HG03066 (cell line): ENCODE results near the gene YTHDF1.
"Not testable (repeated sequence)": the region's sequence is repeated elsewhere in the genome, so short reads cannot be mapped to it uniquely, and the experiment has no call there.

Source experiments
- ATAC-seq: cut with Tn5 transposase; IDR thresholded peaks from one replicate; pipeline ENCODE4 v1.9.1; 2021; ENCODE audit warnings: low read depth; ENCODE audit not compliant: unreplicated experiment

YTHDF1 gene

DNA sequence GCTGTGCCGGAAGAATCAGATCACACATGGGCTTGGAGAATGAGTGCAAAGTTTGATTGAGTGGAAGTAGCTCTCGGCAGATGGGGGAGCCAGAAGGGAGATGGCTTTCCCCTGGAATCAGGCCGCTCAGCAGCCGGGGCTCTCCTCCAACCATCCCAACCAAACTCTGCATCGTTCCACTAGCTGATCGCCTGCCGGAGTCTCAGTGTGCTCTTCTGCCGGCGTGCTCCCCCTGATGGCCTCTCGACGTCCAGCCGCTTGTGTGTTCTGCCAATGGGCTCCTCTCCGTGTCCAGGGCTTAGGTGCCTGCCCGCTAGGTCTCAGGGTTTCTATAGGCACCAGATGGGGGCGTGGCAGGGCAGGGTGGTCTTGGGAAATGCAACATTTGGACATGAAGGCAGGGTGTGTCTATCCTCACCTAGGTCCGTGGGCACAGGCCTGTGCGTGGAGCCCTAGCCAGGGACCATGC lies 14.9 kb upstream of the YTHDF1 start:
- ATAC-seq, result no peak

DNA sequence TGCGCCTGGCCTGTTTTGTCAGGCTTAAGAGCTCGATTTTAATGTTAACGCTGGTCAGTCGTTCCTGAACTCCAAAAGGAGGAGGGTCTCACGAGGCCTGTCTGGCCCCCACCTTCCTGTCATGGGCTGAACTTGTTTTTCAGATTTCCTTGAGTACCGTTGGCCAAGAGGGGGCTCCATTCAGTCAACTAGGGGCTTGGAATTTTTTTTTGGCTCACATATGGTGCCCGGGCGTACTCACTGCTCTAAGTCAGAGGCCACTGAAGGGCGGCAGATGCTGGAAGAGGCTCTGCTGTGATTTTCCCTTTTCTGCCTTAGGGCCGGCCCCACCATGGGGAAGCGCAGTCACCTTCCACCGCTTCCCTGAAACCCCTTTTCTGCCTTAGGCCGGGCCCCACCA lies 12.9 kb upstream of the YTHDF1 start:
- no peak for ATAC-seq

DNA sequence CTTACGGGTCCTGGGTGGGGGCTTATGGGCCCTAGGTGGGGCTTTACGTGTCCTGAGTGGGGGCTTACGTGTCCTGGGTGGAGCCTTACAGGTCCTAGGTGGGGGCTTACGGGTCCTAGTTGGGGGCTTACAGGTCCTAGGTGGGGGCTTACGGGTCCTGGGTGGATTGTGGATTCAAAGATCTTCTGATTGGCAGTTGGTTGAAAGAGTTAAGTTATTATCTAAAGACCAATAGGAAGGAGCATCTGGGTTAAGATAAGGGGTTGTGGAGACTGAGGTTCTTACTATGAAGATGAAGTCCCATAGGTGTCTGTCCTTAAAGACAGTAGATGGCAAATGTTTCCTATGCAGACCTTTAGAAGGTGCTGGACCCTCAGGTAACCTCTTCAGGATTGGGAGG lies 11.3 kb upstream of the YTHDF1 start:
- no peak for ATAC-seq

DNA sequence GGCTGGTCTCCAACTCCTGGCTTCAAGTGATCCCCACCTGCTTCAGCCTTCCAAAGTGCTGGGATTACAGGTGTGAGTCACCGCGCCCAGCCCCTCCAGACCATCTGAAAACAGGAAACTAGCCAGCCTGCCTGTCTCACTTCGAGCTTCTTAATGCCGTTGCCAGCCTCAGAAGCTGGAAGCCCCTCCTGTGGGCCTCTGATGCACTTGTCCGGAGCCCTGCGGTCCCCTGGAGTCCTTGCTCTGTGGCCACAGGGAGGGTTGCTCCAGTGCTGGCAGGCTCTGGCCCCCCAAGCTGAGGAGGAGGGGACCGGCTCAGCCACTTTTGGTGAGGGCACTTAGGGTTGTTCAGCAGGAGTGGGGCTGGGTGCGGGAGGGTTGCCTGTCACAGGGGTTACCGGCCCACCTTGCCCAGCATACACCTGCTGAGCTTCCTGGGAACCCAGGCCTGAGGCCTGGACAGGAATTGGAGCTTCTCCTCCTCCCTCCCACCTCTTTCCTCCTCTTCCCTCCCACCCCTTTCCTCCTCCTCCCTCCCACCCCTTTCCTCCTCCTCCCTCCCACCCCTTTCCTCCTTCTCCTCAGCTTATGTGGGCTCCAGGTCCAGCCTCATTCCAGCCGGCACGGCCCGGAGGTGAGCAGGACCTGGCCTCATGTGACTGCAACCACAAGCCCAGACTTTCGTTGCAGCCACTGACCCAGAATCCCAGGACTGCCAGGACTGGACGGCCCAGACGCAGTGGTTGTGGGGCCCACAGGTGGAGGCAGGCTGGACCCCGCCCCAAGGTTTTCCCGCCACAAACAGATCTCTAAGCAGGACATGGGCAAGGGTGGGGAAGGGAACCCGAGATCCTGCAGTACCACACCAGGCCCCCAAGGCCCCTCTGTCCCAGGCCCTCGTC lies 10.4 kb upstream of the YTHDF1 start:
- no peak for ATAC-seq

DNA sequence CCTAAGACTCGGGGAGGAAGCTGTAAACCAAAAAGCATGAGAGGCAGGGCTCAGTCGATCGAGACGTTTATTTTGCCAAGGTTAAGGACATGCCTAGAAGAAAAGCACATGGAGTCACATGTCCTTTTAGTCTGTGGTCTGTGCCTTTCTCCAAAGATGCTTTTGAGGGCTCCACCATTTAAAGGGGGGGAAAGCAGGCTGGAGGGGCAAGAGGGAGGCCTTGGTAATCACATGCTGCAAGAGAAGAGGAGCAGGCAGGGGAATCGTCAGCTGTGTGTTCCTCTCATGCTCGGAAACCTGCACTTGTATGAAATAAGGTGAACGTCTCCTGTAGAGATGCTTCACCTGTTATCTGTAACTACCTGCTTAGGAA lies 9.1 kb upstream of the YTHDF1 start:
- no peak for ATAC-seq

DNA sequence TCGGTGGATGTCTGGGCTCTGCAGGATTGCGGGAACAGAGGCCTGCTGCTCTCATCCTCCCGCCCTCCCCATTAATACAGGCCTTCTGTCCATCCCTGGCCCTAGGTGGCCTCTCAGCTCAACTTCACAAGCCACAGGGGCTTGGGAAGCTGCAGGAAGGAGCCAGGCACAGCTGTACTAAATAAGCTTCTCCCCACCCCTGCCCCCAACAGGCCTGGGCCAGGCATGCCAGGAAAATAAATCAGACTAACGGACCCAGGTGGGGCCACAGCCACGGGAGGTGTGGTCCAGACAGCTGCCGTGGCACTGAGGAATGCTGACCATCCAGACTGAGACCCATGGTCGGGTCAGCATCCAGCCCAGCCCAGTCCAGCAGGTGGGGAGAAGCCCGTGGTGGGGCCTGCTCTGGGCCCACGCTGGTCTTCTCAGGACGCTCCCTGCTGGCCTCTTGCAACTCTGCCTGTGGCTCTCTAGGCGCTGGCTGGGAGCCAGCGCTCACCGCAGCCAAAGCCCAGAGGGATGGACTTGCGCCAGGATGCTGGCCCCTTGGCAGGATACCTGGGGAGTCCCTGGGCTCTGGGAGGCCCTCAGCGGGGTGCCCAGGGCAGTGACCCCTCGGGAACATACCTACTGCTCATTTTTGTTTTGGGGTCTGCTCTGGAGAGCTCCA lies 8.6 kb upstream of the YTHDF1 start:
- ATAC-seq, result no peak

DNA sequence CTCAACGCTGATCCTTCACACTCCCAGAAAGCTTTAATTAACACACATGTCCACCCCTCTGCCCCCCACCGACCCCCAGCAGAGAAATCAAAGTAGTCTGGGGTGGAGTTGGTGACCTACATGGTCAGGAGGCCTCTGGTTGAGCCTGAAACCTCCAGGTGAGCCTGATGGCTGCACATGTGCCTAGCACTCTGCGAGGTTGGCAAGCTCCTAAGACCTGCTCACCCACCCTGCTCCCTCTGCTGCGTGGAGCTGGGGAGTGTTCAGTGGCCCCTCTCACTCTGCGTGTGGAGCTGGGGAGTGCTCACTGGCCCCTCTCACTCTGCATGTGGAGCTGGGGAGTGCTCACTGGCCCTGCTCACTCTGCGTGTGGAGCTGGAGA lies 7.9 kb upstream of the YTHDF1 start:
- ATAC-seq, result no peak

DNA sequence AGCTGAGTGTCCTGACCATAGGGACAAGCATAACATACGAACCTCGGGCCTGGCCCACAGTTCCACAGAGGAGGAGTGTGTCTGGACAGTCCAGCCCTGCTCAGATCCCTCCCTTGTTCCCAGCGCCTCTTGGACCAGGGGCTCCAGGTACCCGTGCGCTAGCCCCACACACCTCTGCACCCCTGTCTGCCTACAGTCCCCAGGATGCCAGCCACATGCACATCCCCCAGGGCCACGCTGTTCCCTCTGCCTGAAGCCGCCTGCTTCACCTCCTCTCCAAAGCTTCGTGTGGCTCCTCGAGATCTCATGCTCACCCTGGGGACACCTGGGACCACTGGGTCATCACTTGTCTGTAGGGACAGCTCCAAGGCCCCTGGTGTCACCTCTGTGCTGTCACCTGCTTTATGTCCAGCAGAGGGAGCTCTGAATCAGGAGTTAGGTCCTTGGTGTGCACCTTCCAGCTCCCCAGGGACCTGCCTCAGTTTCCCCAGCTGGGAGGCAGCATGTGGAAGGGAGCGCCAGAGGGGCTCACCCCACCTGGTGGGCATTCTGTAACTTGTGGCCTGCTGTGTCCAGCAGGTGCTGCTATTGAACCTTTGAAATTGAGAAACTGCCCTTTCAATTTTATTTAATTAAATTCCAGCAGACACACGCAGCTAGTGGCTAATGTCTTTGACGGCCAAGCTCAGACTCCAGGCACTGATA lies 7.3 kb upstream of the YTHDF1 start:
- no peak for ATAC-seq

DNA sequence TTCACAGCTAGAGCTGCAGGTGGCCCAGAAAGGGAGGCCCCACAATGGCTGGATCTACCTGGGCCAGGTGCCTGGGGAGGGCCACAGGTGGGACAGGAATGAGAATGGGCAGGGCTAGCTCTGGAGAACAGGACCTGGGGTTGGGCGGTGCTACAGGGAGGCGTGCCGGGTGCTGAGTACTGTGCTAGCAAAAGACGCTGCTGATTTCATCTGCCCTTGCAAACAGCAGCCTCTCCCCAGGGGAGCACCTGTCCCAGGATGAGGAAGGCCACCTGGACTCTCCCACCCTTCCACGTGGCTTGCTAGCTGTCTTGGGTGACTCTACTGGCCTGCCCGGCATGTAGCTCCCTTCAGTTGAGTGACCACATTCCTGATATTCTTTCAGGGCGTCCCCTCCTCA lies 6.6 kb upstream of the YTHDF1 start:
- no peak for ATAC-seq

DNA sequence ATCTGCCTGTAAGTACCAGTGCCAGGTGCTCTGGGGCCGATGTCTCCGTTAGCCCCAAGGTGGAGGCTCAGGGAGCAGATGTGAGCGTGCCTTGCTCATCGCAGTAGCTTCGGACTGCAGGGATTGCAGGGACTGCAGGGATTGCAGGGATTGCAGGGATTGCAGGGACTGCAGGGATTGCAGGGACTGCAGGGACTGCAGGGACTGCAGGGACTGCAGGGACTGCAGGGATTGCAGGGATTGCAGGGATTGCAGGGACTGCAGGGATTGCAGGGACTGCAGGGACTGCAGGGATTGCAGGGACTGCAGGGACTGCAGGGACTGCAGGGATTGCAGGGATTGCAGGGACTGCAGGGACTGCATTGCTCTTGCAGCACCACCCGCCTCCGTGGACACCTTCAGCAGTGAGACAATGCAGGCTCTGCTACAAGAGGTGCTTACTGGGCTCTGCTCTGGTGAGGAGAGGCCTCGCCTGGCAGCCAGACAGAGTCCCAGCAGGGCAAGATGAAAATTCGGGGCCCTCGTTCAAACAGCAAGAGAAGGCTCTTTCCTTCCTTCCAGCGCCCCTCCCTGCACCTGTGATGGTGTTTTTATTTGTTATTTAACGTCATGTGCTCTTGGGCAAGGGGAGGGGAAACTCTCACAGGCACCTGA lies 5.6 kb upstream of the YTHDF1 start:
- ATAC-seq, result not testable (repeated sequence)

DNA sequence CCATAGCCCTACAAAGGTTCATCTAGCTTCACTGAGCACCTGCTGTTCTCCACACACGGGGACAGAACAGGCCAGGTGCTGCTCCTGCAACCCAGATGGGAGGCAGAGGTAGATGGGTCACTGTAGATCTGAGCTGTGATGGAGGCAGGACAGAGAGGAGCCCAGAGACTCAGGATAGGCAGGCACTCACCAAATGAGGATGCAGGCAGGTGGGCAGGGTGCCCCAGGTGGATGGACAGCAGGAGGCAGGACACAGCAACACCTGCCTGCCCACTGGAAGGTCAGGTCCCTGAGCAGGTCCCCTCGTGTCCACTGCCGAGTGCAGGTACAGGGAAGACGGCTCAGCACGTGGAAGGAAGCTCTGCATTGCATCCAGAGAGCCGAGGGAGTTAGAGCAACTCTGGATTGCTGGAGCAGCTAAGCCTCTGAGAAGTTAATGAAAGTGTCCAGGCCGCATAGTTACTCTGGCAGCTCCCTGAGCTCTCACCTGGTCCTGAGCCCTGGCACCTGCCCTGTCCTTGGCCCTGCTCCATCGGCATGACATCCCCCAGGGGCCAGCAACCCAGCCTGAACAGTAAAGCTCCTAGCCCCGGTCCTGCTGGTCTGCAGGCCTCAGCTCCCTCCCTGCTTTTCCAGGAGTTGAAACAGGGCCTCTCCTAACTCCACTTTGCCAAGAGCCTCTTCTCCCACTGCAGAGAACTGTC lies 4.9 kb upstream of the YTHDF1 start:
- no peak for ATAC-seq

DNA sequence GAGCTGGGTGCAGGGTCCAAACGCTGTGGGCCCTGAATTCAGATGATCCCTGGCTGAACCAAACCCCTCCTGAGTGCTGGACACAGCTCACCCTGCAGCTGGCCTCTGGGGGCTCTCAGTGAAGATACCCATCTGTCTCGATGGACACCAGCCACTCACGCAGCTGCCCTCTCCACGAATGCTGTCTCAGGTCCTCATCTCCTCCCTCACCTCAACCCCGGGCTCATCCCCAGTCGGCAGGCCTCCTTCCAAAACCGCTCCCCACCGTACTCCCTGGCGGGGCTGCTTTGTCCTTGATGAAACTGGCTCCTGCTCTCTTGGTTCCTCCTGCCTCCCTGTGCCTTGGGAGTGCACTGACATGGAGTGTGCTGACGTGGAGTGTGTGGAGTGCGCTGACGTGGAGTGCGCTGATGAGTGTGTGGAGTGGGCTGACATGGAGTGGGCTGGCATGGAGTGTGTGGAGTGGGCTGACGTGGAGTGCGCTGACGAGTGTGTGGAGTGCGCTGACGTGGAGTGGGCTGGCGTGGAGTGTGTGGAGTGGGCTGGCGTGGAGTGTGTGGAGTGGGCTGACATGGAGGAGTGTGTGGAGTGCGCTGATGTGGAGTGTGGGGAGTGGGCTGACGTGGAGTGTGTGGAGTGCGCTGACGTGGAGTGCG lies 4.1 kb upstream of the YTHDF1 start:
- no peak for ATAC-seq

DNA sequence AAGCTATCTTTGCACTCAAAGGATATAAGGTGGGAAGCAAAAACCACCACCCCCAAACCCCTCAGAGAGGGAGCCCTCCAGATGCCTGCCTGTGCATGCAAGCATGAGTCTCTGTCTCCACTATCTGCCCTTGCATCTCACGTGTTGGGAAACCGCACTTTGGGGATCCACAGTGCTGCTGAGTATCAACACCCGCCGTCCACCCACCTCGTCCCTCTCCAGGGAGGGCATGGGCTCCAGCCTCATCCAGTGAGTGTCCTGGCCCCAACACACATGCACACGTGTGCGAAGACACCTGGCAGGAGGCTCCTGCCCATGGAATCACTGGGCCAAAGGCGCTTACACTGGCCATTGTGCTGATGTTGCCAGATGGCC lies 3.5 kb upstream of the YTHDF1 start:
- ATAC-seq, result no peak

DNA sequence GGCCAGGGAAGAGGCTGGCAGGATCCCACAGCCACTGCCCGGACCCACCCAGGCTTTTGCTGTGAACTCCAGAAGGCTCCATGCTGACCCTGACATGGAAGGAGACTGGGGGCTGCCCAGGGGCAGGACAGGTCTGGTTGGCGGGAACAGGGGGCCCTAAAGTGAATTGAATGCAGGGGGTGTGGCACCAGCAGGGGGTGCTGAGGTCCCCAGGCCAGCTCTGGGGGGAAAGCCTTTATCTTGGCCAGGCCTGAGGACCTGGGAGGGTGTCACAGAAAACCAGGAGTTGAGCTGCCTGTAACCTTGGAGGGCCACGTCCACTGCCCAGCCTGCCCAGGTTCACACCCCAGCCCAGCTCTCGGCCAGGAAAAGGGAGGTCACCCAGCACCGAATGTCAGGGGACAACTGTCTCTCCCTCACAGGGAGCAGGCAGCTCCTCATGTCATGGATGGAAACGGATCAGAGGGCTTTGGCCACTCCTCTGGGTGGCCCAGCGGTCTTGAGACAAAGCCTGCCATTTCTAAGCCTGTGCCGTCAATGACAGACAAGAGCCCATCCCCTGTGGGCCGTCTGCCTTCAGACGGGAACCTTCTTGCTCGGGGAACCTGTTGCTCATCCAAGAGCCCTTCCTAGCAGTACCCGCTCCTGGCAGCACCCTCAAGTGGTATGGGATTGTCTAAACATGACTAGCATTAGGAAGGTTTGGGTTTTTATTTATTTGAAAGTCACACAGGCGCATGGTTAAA lies 2.9 kb upstream of the YTHDF1 start:
- no peak for ATAC-seq

DNA sequence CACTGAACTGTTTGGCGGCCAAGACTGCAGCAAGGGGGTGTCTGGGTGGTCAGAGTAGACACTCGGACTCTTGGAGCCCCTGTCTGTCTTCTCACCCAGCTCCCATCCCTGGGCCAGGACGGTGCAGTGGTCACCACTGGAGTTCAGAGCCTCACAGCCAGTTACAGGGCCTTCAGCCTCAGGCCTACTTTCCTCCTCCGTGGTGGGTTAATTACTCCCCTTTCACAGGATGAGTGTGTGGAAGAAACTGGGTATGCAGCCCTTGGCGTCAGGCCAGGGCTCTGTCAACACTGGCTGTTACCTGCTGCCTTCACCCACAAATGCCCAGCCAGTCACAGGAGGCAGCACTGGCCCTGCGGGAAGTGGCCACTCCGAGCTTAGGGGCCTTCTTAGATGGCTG lies 1.8 kb upstream of the YTHDF1 start:
- no peak for ATAC-seq

DNA sequence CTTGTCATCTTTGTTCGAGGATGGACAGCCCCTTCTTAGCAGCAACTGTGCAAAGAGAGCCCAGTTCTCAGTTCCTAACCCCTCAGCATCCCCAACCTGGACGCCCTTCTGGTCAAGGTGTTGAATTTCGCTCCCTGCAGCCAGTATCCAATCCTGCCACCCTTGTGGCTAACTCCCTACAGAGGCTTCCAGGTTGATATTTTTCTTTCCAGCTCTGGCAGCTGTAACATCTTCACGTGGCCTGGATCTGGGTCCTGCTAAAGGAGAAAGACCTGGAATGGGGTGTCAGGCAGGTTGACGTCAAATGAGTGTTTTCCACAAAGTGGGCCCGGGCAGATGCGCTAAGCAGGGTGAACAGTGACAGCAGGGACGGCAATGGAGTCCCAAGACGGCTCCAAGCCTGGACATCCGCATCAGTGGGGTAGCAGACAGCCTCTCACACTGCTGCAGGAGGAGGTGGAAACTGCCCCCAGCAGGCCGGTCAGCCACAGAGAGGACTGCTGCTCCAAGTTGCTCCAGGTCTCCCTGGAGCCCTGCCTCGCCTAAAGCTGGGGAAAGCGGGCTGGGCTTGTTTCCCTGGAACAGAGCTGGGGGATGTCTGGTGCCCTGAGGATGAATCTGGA lies 1.0 kb upstream of the YTHDF1 start:
- no peak for ATAC-seq

DNA sequence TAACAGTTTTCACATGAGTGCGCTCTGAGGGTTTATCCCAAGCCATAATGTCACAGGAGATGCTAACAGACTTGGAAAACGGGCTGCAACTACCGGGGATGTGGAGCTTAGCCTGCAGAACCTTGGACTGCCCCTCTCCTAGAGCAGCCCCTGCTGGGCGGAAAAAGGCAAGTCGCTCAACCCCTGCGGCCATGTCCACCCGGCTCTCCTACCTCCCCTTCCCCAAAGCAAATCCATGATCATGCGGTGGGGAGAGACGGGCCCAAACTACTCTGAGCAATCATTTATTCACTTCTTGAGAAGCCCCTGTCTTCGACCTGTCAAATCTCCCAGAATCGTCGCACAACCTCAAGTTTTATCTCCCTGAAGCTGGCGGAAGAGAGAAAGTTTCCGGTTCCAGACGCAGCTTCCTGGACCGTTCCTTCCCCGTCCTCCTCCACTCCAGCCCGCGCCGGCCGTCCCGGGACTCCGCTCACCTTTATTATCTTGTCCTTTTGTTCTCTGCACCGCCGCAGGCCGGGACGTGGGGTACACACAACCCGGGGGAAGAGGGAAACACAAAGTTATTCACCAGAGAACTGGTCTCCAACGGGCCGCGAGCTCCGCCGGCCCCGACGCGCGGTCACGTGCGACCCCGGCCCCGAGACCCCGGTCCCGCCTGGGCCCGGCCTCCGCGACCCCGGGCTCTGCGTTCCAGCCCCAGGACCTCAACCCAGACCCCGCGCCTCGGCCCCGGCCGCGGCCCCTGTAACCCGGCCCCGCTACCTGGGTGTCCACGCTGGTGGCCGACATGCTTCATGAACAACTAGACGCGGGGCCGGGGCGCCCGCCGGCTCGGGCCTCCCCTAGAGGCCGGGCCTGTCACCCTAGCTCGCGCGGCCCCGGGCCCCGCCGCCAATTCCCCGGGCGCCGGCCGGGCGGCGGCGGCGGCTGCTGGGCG lies 560 bp downstream of the YTHDF1 start:
- peak; percentile 8 for ATAC-seq

DNA sequence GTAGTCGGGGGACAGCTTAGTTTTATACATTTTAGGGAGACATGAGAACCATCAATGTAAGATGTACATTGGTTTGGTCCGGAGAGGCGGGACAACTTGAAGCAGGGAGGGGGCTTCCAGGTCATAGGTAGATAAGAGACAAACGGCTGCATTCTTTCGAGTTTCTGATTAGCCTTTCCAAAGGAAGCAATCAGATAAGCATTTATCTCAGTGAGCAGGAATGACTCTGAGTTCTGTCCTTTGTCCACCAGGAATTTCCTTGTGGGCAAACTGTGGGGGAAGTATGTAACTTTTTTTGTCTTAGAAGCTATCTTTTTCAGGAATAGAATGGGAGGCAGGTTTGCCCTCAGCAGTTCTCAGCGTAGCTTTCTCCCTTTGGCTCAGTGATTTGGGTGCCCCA lies 1.4 kb downstream of the YTHDF1 start:
- ATAC-seq, result no peak
